HepG2 (cell line): Measurements from ENCODE around the gene TMEM116. TPM values are rescaled to one million over a fixed set of nuclear protein-coding genes. Genes with fewer than 3 reads are reported as not detected.

Experiments
- CCAR2 ChIP-seq: fragments of 200-400 bp; formaldehyde crosslinking; optimal IDR thresholded peaks from 2 replicates; pipeline ENCODE3; 2018; ENCODE audit warnings: low read depth, mild to moderate bottlenecking, low read length, moderate library complexity
- HNRNPK ChIP-seq: fragments of 200-400 bp; formaldehyde crosslinking; IDR thresholded peaks from 2 replicates; pipeline ENCODE4 v1.6.1; 2018; ENCODE audit warnings: low read length, low read depth, moderate library complexity, mild to moderate bottlenecking; ENCODE audit not compliant: poor library complexity, severe bottlenecking
- IKZF1 ChIP-seq: fragments of 450-650 bp; IDR thresholded peaks from 2 replicates; pipeline ENCODE4 v1.7.1; 2016
- SIX1 ChIP-seq: sonication (generic); formaldehyde crosslinking; IDR thresholded peaks from 2 replicates; pipeline ENCODE4 v1.4.0; 2020; ENCODE audit warnings: missing genetic modification reagents, borderline replicate concordance
- TBL1XR1 ChIP-seq: fragments of 150-350 bp; IDR thresholded peaks from 2 replicates; pipeline ENCODE4 v1.6.1; 2014; ENCODE audit warnings: borderline replicate concordance, low read length; ENCODE audit not compliant: partially characterized antibody
- XRCC5 ChIP-seq: fragments of 200-400 bp; formaldehyde crosslinking; optimal IDR thresholded peaks from 2 replicates; pipeline ENCODE3; 2017; ENCODE audit warnings: mild to moderate bottlenecking, low read length
- ZMAT3 ChIP-seq: sonication (generic); formaldehyde crosslinking; conservative IDR thresholded peaks from 2 replicates; pipeline ENCODE4 v1.7.0; 2021; ENCODE audit warnings: missing genetic modification reagents
- ZNF337 ChIP-seq: sonication (generic); formaldehyde crosslinking; IDR thresholded peaks from 2 replicates; pipeline ENCODE4 v1.5.1; 2020; ENCODE audit warnings: missing genetic modification reagents, low read depth, mild to moderate bottlenecking, borderline replicate concordance
- ZNF777 ChIP-seq: sonication (generic); formaldehyde crosslinking; IDR thresholded peaks from 2 replicates; pipeline ENCODE4 v1.4.0; 2020; ENCODE audit warnings: missing genetic modification reagents
- ZNF841 ChIP-seq: sonication (generic); formaldehyde crosslinking; IDR thresholded peaks from 2 replicates; pipeline ENCODE4 v1.8.1; 2023; ENCODE audit warnings: missing genetic modification reagents, borderline replicate concordance
- polyA plus RNA-seq, 8 experiments: library from polyadenylated mRNA; depleted of rRNA in 3 of 8; stranded (reverse) in 7 of 8; unstranded in 1 of 8; fragments of >200 nt; fragmentation: Illumina TruSeq in 4 of 8; extraction: Trizol in 4 of 8; gene quantifications; 2 replicates each; pipeline versions ENCODE4 v1.2.1 to v1.2.3, GENCODE V29; 2011 to 2016; ENCODE audit warnings: low read depth in 4 of 8, missing spikeins in 1 of 8, mixed read lengths in 1 of 8; ENCODE audit not compliant: insufficient read depth in 1 of 8
- total RNA-seq, 5 experiments: library from RNA; depleted of rRNA; stranded (reverse); fragments of >200 nt; fragmentation: Illumina TruSeq; extraction: Trizol; gene quantifications; 2 replicates each; pipeline ENCODE4 v1.2.3, GENCODE V29; 2016; ENCODE audit warnings: low read depth in 1 of 5
- TF ChIP-seq, protein P1 (sequence below): IDR thresholded peaks from 2 replicates; pipeline ENCODE4 v1.6.1; 2012; ENCODE audit warnings: low read length, improper control_type of control experiment
- TF ChIP-seq, protein P2 (sequence below): sonication (generic); formaldehyde crosslinking; IDR thresholded peaks from 2 replicates; pipeline ENCODE4 v1.4.0; 2020; ENCODE audit warnings: missing genetic modification reagents
- TF ChIP-seq, protein P3 (sequence below): sonication (generic); formaldehyde crosslinking; IDR thresholded peaks from 2 replicates; pipeline ENCODE4 v1.5.0; 2020; ENCODE audit warnings: mild to moderate bottlenecking, missing genetic modification reagents
- TF ChIP-seq, protein P4 (sequence below): sonication (generic); formaldehyde crosslinking; IDR thresholded peaks from 2 replicates; pipeline ENCODE4 v1.4.0; 2020; ENCODE audit warnings: missing genetic modification reagents
- TF ChIP-seq, protein P5 (sequence below): sonication (generic); formaldehyde crosslinking; IDR thresholded peaks from 2 replicates; pipeline ENCODE4 v1.5.0; 2020; ENCODE audit warnings: mild to moderate bottlenecking, missing genetic modification reagents, borderline replicate concordance

TMEM116 gene
- total and polyA plus RNA-seq, 2 of the 13 experiments (the other 11 are each of a cell fraction or from before 2014, with no cell fraction given), result 14.0 to 17.8 TPM

DNA sequence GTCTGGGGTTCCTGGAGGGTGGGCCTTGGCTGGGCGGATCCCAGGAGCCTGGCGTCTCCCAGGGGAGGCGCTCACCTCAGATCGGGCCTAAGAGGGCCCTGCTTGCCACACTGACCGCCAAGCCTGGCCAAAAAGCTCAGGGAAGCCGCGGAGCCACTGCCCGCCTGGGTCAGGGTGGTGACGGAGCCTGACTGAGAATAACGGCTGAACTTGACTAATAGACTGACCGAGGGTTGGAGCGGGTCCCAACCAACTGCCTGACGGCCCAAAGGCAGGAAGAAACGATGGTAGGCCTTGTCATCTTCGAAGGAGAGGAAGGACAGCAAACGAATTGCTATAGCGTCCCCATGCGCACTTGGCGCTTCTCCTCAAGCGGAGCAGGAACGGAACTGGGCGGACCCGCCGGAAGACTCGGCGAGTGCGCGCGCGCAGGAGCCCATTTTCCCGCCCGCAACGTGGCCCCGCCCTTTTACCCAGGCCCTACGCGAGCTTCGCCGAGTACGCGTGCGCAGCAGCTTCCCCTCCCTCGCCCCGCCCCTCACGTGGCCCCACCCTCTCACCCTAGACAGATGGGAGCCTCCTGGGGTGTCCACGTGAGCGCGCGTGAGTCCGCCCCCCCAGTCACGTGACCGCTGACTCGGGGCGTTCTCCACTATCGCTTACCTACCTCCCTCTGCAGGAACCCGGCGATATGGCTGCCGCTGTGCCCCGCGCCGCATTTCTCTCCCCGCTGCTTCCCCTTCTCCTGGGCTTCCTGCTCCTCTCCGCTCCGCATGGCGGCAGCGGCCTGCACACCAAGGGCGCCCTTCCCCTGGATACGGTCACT is at the start of gene TMEM116, which contains the start of gene ERP29 (continued):
- TF ChIP-seq, protein P1, sequence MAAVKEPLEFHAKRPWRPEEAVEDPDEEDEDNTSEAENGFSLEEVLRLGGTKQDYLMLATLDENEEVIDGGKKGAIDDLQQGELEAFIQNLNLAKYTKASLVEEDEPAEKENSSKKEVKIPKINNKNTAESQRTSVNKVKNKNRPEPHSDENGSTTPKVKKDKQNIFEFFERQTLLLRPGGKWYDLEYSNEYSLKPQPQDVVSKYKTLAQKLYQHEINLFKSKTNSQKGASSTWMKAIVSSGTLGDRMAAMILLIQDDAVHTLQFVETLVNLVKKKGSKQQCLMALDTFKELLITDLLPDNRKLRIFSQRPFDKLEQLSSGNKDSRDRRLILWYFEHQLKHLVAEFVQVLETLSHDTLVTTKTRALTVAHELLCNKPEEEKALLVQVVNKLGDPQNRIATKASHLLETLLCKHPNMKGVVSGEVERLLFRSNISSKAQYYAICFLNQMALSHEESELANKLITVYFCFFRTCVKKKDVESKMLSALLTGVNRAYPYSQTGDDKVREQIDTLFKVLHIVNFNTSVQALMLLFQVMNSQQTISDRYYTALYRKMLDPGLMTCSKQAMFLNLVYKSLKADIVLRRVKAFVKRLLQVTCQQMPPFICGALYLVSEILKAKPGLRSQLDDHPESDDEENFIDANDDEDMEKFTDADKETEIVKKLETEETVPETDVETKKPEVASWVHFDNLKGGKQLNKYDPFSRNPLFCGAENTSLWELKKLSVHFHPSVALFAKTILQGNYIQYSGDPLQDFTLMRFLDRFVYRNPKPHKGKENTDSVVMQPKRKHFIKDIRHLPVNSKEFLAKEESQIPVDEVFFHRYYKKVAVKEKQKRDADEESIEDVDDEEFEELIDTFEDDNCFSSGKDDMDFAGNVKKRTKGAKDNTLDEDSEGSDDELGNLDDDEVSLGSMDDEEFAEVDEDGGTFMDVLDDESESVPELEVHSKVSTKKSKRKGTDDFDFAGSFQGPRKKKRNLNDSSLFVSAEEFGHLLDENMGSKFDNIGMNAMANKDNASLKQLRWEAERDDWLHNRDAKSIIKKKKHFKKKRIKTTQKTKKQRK, result no peak
- TF ChIP-seq ZMAT3 (CRISPR knock-in tag), result no peak; the same call in 1 of the 2 replicates
- no peak for TF ChIP-seq ZNF841
- no peak for TF ChIP-seq SIX1
- peak; percentile 7 for TF ChIP-seq XRCC5
- TF ChIP-seq HNRNPK, result no peak
- TF ChIP-seq TBL1XR1, result peak; percentile 22
- TF ChIP-seq ZNF777, result 0 out of 2 replicates have a peak, but pooled peaks have one; percentile 58
- TF ChIP-seq, protein P2, sequence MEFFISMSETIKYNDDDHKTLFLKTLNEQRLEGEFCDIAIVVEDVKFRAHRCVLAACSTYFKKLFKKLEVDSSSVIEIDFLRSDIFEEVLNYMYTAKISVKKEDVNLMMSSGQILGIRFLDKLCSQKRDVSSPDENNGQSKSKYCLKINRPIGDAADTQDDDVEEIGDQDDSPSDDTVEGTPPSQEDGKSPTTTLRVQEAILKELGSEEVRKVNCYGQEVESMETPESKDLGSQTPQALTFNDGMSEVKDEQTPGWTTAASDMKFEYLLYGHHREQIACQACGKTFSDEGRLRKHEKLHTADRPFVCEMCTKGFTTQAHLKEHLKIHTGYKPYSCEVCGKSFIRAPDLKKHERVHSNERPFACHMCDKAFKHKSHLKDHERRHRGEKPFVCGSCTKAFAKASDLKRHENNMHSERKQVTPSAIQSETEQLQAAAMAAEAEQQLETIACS (CRISPR knock-in tag), result peak; percentile 80
- TF ChIP-seq, protein P3, sequence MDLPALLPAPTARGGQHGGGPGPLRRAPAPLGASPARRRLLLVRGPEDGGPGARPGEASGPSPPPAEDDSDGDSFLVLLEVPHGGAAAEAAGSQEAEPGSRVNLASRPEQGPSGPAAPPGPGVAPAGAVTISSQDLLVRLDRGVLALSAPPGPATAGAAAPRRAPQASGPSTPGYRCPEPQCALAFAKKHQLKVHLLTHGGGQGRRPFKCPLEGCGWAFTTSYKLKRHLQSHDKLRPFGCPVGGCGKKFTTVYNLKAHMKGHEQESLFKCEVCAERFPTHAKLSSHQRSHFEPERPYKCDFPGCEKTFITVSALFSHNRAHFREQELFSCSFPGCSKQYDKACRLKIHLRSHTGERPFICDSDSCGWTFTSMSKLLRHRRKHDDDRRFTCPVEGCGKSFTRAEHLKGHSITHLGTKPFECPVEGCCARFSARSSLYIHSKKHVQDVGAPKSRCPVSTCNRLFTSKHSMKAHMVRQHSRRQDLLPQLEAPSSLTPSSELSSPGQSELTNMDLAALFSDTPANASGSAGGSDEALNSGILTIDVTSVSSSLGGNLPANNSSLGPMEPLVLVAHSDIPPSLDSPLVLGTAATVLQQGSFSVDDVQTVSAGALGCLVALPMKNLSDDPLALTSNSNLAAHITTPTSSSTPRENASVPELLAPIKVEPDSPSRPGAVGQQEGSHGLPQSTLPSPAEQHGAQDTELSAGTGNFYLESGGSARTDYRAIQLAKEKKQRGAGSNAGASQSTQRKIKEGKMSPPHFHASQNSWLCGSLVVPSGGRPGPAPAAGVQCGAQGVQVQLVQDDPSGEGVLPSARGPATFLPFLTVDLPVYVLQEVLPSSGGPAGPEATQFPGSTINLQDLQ (CRISPR knock-in tag), result 0 out of 2 replicates have a peak, but pooled peaks have one; percentile 47
- TF ChIP-seq, protein P4, sequence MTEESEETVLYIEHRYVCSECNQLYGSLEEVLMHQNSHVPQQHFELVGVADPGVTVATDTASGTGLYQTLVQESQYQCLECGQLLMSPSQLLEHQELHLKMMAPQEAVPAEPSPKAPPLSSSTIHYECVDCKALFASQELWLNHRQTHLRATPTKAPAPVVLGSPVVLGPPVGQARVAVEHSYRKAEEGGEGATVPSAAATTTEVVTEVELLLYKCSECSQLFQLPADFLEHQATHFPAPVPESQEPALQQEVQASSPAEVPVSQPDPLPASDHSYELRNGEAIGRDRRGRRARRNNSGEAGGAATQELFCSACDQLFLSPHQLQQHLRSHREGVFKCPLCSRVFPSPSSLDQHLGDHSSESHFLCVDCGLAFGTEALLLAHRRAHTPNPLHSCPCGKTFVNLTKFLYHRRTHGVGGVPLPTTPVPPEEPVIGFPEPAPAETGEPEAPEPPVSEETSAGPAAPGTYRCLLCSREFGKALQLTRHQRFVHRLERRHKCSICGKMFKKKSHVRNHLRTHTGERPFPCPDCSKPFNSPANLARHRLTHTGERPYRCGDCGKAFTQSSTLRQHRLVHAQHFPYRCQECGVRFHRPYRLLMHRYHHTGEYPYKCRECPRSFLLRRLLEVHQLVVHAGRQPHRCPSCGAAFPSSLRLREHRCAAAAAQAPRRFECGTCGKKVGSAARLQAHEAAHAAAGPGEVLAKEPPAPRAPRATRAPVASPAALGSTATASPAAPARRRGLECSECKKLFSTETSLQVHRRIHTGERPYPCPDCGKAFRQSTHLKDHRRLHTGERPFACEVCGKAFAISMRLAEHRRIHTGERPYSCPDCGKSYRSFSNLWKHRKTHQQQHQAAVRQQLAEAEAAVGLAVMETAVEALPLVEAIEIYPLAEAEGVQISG (CRISPR knock-in tag), result peak; percentile 66; the same call in 1 of the 2 replicates
- peak; percentile 59; the same call in 1 of the 2 replicates for TF ChIP-seq ZNF337 (CRISPR knock-in tag)
- no peak for TF ChIP-seq IKZF1
- no peak for TF ChIP-seq CCAR2
- TF ChIP-seq, protein P5, sequence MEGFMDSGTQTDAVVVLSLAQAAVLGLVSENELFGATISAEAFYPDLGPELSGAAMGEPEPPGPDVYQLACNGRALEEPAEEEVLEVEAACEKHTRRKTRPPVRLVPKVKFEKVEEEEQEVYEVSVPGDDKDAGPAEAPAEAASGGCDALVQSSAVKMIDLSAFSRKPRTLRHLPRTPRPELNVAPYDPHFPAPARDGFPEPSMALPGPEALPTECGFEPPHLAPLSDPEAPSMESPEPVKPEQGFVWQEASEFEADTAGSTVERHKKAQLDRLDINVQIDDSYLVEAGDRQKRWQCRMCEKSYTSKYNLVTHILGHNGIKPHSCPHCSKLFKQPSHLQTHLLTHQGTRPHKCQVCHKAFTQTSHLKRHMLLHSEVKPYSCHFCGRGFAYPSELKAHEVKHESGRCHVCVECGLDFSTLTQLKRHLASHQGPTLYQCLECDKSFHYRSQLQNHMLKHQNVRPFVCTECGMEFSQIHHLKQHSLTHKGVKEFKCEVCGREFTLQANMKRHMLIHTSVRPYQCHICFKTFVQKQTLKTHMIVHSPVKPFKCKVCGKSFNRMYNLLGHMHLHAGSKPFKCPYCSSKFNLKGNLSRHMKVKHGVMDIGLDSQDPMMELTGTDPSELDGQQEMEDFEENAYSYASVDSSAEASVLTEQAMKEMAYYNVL (CRISPR knock-in tag), result 0 out of 2 replicates have a peak, but pooled peaks have one; percentile 37
